Measurements from ENCODE around the gene LRRC37A2.
"Not testable (repeated sequence)": the region's sequence is repeated elsewhere in the genome, so short reads cannot be mapped to it uniquely, and the experiment has no call there.

DNA sequence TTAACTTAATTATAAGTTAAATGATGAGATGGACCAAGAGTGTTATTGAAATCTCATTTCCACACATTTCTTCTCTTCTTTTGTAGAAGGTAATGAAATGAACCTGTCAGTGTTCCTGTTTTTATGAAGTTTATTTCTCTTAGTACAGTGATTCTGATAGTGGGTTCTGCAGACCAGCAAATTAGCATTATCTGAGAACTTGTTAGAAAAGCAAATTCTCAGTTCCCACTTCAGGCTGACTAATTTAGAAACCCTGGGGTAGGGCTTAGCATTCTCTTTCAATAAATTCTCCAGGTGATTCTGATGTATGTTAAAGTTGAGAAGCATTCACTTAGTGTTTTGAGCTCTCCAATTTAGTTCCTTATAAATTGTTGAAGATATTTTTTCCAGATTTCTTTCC, 90.9 kb downstream of the LRRC37A2 start:
- TF ChIP-seq SMC3 (conservative IDR thresholded peaks at IDR 0.05; ENCODE audit: poor library complexity) = not testable (repeated sequence)
- TF ChIP-seq, protein P1, sequence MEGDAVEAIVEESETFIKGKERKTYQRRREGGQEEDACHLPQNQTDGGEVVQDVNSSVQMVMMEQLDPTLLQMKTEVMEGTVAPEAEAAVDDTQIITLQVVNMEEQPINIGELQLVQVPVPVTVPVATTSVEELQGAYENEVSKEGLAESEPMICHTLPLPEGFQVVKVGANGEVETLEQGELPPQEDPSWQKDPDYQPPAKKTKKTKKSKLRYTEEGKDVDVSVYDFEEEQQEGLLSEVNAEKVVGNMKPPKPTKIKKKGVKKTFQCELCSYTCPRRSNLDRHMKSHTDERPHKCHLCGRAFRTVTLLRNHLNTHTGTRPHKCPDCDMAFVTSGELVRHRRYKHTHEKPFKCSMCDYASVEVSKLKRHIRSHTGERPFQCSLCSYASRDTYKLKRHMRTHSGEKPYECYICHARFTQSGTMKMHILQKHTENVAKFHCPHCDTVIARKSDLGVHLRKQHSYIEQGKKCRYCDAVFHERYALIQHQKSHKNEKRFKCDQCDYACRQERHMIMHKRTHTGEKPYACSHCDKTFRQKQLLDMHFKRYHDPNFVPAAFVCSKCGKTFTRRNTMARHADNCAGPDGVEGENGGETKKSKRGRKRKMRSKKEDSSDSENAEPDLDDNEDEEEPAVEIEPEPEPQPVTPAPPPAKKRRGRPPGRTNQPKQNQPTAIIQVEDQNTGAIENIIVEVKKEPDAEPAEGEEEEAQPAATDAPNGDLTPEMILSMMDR (IDR thresholded peaks at IDR 0.05; ENCODE audit: poor library complexity, severe bottlenecking) = not testable (repeated sequence)

All from neural cell (in vitro differentiated cells).